ENCODE data around the gene UBE2L3.
"Not testable (repeated sequence)": the region's sequence is repeated elsewhere in the genome, so short reads cannot be mapped to it uniquely, and the experiment has no call there.

The UBE2L3 gene

DNA sequence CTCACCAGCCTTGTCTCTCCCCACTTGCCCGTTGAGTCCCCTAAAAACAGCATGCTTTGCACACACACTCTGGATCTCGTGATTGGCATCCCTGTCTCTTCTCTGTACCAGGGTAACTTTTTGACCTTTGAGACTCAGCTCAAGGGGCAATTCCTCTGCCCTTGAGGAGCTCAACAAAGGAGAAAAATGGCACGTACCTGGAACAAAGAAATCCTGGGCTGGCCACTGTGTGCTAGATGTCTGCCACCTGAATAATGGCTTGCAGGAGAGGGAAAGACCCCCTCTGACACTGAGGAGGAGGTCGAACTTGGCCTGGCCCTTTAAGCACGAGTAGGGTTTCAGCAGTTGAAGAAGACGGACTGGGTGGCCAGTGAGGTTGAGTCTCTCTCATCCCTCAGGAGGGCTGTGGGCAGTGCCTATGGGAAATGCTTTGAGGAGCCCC, 5.8 kb downstream of the UBE2L3 start:
- DNase-seq, result no peak

DNA sequence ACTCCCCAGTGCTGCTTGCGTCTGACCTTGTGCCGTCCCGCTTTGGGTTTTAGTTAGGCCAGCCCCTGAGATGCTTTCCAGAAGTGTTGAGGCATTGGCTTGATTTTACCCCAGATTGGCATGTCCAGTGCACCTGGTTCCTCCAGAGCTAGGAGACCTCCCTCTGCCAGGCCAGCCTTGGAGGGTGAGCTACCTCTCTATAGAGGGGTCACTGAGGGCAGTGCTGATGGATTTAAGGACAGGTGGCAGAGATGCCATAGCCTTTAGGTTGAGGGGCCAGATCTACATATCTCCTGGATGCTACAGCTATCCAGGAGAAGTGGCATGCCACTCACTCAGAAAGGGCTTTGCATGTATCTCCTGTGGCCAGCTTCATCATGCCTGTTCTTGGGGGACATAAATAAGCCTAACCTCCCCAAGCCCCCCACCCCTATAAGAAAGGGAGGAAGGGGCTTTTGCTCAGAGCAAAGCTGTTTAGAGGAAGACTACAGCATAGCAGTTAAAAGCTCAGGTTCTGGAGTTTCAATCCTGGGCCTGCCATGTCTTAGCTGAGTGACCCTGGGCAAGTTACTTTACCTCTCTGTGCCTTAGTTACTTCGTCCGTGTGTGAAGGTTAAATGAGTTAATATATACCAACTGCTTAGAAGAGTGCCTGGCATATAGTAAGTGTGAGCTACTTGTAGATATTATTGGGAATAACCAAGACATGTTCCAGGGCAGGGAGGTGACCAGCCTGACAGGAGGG, 6.4 kb downstream of the UBE2L3 start:
- DNase-seq, result no peak

DNA sequence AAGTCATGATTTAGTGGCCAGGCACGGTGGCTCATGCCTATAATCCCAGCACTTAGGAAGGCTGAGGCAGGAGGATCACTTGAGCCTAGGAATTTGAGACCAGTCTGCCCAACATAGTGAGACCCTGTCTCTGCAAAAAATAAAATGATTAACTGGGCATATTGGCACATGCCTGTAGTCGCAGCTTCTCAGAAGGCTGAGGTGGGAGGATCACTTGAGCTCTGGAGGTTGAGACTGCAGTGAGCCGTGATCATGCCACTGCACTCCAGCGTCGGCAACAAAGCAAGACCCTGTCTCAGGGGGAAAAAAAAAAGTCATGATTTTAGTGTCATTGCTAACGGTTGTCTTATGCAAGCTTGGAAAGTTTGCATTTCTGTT, 11.9 kb downstream of the UBE2L3 start:
- no peak for DNase-seq

DNA sequence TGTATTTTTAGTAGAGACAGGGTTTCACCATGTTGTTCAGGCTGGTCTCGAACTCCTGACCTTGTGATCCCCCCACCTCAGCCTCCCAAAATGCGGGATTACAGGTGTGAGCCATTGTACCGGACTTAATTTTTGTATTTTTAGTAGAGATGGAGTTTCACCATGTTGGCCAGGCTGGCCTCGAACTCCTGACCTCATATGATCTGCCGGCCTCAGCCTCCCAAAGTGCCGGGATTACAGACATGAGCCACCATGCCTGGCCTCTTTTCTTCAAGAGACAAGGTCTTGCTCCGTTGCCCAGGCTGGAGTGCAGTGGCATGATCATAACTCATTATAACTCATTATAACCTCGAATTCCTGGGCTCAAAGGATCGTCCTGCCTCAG, 13.1 kb downstream of the UBE2L3 start:
- DNase-seq, result not testable (repeated sequence)

DNA sequence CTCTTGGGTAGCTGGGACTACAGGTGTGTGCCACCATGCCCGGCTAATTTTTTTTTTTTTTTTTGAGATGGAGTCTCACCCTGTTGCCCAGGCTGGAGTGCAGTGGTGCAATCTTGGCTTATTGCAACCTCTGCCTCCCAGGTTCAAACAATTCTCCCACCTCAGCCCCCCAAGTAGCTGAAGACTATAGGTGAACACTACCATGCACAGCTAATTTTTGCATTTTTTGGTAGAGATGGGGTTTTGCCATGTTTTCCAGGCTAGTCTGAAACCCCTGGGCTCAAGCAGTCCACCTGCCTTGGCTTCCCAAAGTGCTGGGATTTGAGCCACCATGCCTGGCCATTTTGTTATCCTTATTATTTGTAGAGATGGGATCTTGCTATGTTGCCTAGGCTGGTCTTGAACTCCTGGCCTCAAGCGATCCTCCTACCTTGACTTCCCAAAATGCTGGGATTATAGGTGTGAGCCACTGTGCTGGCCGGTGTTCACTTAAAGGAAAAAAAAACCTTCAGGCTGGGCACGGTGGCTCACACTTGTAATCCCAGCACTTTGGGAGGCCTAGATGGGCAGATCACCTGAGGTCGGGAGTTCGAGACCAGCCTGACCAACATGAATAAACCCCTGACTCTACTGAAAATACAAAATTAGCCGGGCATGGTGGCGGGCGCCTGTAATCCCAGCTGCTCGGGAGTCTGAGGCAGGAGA, 13.6 kb downstream of the UBE2L3 start:
- DNase-seq, result not testable (repeated sequence)

DNA sequence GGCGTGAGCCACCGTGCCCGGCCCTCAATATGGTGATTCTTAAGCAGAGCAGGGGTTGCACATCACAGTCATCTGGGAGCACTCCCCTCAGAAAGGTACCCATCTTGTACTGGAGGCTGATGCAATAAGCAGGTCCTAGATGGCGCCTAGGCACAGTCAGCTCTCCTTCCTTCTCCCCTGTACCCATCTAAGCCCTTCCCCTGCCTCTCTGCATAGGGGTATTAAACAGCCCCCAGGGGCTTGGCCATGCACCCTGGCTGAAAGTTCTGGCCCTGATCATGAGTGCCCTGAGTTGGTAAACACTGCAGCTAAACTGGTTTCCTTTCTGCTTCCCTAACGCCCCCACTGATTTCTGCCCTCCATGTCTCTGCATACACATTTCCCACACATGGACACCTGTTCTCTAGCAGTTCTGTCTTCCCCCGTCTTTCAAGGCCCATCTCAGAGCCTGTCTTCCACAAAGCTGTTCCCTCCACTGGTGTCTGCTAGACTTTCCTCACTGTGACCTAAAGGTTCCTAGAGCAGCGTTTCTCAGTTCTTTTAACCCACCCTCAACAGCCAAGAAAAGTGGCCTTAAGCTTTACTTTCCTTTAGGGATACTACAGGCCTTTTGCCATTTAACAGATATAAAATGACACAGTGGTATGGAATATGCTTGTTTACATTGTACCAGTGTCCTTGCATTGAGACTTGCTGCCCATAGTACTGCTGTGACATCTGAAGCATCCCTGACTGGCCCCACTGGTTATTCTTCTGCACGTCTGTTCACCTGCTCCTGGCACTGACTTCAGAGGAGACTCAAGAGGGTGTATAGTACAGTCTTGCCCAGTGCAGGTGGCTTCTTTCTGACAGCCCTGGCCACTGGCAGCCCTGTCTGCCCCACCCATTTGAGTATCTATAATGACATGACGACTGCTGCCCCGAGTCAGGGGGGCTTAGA, 15.6 kb downstream of the UBE2L3 start:
- DNase-seq, result no peak

DNA sequence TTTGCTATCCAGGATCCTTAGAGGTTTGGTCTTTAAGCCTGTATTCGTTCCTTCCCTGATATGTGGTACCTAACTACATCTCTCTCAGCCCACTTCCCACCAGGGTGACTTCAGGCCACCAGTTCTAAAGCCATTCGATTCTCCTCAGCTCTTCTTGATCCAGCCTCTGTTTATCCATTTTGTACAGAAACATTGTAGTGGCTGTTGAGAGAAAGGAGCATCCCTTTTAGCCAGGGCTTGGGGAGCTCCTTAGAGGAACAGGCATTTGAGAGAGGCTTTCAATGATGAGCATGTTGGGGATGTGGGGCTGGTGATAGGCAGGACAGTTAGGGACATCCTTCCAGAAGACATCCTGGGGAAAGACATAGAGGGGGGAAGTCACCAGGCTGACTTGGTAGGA, 17.9 kb downstream of the UBE2L3 start:
- no peak for DNase-seq

DNA sequence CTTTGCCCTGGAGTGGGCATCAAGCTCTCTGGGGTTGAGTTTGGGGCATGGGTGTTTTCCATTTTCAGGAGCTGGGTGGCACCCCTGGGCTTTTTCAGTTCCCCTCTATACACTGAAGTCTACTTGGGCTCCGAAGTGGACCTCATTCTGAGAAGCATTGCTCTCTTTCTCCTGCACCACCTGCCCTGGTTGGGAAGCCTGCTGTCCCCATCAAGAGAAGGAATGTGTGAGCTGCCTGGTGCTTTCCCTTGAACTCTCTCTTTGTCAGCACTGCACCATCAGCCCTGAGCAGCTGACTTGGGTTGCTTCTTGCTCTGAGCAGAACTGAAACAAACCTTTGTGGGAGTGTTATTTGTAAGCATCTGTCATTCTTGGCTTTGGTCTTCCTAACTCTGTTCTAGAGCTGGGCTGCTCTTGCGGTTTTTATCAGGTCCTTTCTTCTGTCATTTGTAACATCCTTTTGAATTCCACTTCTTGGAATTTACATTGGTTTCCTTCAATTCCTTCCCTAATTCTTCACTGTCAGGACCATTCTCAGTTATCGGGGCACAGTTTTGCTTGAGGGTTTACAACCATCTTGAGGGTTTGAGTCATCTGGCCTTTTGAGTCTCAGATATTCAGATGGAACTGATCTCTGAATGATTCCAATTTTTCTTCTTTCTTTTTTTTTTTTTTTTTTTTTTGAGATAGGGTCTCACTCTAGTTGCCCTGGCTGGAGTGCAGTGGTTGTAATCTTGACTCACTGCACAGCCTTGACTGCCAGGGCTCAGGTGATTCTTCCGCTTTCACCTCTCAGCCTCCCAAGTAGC, 20.5 kb downstream of the UBE2L3 start:
- DNase-seq, result no peak

DNA sequence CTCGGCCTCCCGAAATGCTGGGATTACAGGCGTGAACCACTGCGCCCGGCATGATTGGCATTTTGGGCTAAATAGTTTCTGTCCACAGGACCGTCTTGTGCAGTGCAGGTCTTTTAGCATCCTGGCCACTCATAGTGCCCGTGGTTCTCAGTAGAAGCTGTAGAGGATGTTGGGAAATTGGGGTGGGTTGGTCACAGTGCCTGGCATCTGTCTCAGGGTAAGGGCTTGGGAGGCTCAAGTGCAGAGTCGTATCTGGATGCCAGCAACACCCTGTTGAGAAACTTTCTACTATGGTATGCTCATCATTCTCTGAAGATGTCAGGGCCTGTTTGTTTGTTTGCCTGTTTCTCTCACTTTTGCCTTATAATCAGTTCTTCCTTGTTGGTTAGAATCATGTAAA, 21.9 kb downstream of the UBE2L3 start:
- DNase-seq, result no peak

DNA sequence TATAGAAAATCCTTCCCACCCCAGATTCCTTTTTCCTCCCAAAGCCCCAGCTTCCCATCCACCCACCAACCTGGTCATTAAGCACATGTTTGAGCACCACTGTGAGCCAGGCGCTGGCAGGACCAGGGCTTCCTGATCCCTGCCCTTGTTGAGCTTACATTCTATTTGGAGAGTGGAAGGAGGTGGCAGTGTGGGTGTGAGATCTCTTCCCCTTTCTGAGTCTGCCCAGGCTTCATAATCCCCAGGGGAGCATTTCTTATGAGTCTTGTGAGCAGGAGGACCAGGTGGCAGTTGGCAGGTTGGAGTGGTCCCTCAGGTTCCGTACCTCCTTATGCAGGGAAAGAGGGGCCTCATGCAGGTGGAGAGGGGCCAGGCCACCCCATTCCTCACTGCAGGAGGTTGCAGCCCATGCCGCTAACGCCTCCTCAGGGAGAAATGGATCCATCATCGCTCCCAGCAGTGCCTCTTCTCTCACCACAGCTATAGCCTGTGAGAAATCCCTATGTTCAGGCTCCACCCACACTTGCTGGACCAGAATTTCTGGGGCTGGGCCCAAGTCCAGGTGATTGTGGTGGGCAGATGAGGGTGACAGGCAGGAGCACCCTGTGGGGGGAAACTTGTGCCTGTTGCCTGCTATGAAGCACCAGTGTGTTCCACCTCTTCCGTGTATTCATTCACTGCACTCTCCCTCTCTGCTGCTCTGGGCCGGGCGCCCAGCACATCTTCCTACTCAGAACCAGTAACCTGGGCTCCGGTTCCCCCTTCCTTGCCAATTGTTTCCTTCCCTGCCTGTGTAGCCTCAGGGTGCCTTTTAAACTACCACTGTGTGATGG, 23.5 kb downstream of the UBE2L3 start:
- DNase-seq, result no peak

DNA sequence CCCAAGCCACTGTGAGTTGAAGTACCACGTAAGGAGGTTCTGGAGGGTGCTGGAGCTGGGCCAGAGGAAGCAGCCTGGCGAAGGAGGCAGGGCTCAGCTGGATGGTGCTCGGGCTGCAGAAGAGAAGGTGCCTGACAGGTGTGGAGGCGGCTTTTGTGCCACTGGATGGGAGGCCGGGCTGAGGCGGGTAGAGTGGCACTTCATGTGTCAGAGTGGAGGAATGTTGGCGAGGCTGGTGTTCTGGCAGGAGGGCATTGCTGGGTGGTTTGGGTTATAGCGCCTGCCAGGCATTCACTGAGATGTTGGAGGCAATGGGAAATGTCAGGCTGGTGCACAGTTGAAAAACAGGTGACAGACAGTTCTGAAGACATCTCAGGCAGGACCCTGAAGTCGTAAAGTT, 24.2 kb downstream of the UBE2L3 start:
- no peak for DNase-seq

DNA sequence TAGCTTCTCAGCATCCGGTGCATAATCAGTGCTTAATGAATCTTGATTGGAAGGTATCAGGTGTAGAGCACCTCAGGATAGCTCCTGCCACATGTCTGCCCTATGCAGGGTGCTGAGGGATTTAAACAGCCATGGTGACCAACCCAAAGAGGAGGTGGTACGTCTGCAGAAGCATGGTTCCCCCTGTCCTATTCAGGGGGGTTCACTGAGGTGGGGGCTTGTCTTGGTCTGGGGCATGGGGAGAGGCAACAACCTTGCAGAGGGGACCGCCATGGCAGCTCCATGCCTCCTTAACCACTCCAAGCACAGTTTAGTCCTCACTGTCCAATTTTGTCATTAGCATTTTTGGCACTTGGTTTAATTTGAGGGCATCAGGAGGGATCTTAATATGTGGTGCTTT, 24.9 kb downstream of the UBE2L3 start:
- no peak for DNase-seq

DNA sequence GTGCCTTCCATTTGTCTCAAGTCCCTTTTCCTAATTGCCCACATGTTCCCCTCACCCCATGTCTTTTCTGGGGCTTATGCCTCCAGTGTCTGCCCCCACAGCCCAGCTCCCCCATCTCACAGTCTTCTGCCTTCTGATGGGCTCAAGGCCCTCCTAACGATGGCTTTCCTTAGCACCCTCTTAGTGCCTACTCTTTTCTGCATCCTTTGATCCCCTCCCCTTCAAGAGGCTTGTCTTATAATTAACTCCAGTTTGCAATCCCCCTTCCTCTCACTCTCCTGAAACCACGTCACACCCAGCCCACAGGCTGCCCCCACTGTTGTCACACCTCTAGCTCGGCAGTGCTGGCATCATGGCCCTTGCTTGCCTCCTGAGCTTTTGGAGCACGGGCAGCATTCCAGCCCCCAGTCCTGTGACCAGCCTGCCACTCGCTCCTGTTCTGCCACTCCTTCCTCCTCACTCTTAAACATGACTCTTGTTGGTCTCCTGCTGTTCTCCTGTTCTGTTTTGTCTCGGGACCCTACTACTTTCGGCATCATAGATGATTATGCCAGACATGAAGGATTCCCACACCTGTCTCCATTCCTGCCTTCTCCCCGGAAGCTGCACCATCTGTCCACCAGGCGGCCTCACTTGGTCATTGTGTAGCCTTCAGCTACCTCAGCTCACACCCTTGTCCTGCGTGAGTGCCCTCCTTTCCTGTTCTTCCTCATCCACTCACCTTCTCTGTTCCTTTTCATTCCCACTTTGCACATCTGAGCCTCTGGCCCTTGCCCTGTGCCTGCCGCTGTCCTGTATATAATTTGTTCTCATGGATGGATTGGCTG, 26.1 kb downstream of the UBE2L3 start:
- DNase-seq, result no peak

DNA sequence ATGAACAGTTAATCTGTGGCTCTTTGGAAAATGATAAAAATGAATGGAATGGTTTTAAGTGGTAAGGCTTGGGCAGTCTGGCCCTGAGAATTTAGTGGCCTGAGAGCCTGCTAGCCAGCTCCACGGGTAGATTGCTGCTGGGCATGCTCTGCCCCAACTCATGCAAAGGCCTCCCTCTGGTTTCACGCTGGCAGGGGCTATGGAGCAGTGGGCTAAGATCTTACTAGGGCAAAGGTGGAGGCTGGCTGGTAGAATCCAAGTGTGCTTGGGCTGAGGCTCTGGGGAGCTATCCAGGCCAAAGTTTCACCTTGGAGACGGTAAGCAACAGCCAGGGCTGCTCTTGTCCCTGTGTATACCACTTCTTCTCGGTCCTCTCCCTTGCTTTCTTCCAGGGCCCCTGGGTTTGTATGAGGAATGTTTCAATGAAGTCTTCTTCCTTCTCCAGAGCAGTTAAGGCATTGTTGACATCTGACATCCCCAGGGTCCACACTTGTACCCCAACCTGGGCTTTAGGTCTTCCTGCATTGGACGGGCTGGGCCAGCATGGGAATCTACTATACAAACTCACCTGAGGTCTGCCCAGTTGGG, 27.4 kb downstream of the UBE2L3 start:
- DNase-seq, result no peak

DNA sequence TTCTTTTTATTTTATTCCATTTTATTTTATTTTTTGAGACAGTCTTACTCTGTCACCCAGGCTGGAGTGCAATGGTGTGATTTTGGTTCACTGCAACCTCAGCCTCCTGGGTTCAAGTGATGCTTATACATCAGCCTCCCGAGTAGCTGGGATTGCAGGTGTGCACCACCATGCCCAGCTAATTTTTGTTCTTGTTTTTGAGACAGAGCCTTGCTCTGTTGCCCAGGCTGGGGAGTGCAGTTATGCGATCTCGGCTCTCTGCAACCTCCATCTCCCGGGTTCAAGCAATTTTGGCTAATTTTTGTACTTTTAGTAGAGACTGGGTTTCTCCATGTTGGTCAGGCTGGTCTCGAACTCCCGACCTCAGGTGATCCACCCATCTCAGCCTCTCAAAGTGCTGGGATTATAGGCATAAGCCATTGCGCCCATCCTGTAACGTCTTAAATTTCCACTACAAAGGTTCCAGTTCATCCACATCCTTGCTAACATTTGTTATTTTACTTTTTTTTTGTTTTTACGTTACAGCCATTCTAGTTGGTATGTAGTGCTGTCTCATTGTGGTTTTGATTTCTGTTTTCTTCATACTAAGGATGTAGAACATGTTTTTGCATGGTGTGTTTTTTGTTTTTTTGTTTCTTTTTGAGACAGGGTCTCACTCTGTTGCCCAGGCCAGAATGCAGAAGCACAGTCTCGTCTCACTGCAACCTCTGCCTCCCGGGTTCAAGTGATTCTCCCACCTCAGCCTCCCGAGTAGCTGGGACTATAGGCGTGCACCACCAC, 29.0 kb downstream of the UBE2L3 start:
- not testable (repeated sequence) for DNase-seq

DNA sequence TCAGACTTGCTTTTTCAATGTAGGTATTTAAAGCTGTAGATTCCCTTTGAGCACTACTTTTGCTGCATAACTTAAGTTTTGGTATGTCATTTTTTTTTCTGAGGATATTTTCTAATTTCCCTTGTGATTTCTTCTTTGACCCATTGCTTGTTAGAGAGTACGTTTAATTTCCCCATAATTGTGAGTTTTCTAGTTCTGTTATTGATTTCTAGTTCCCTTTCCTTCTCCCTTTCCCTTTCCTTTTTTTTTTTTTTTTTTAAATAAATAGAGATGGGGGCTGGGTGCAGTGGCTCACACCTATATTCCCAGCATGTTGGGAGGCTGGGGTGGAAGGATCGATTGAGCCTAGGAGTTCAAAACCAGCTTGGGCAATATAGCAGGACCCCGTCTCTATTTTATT, 30.8 kb downstream of the UBE2L3 start:
- DNase-seq, result no peak

DNA sequence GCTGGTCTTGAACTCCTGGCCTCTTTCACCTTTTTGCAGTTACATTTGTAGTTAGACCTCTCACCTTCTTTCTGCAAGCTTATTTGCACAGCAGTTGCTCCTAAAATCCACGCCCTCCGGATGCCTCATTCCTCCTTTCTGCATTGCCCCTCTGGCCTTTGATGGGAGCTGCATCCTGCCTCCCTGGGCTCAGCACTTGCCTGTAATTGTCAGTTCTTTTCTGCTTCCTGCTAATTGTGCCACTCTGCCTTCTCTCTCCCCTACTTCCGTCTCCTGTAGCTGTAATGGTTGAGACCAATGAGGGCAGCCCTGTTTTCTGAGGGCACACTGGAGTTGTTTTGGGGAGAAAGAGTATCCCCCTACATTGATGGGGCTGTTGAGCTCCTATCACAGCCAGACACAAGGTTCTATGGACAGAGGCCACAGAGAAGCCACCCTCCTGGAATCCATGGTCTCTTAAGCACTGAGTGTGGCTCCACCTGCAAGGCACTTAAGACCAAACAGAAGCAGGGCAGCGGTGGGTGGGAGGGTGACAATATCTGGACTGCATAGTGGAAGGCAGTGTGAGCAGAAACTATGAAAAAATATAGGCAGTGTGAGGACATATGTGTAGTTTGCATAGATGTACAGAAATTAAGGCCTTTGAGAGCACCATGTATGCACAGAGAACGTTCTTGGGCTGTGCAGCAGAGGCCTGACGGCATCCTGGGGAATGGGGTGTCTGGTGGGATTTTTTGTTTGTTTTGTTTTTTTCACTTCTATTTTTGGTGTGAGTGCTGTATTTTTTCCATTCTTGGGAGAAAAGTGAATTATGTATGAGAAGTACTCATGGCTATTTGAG, 31.8 kb downstream of the UBE2L3 start:
- DNase-seq, result no peak

DNA sequence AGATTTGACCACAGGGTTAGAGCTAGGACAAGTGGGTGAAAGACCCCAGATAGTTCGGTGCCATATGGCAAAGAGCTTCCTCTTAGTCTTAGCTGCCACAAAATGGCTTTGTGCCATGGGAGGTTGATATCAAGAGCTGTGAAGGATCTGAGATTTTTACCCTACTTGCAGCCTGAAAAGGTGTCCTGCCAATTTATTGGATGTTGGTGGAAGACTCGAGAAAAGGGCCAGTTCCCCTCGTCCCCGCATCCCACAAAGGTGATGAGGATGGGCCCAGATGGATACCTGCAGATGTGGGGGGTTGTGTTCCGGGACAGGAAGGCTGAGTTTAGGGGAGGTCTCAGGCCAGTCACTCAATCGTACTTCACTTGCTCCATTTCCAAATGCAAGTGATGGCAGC, 35.1 kb downstream of the UBE2L3 start:
- DNase-seq, result no peak

DNA sequence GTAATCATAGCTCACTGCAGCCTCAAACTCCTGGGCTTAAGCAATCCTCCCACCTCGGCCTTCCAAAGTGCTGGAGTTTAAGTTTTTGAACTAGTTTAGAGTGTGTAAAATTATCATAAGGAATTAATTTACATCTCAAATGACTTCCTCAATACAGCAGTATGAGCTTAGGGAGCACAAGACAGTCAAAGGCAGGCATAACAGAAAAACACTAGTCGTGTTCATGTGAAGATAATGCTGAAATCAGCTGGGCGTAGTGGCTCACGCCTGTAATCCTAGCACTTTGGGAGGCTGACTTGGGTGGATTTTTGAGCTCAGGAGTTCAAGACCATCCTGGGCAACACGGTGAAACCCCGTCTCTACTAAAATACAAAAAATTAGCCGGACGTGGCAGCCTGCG, 36.5 kb downstream of the UBE2L3 start:
- no peak for DNase-seq
